ENCODE results near the gene ZNRD2. TPM values are rescaled to one million over a fixed set of nuclear protein-coding genes. Genes with fewer than 3 reads are reported as not detected.

The ZNRD2 gene
- total and polyA plus RNA-seq, 10 of the 15 experiments (the other 5 are each of a cell fraction or from before 2014, with no cell fraction given): 7.9 to 111 (median 55.4) TPM

DNA sequence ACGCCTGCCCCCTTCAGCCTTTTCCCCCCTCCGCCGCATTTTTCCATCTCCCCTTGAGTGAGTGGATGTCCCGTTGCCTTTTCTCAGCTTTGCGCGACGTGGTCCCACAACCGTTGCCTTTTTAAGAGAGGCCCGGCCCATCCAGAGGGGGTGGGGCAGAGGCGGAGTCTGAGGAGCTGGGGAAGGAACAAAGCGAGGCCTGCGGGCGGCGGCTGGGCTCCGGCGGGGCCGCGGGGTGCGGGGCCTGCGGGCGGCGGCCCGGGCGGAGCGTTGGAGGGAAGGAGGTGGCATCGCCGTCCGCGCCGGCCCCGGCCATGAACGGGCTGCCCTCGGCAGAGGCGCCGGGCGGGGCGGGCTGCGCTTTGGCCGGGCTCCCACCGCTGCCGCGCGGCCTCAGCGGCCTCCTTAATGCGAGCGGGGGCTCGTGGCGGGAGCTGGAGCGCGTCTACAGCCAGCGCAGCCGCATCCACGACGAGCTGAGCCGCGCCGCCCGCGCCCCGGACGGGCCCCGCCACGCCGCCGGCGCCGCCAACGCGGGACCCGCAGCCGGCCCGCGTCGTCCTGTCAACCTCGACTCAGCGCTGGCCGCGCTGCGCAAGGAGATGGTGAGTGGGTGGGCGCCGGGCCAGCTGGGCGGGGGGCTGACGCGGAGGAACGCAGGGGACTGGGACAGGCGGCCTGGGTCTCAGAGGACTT is 2.2 kb downstream of the ZNRD2 start, which contains the start of gene FAM89B (continued):
- no peak for TF ChIP-seq NR2C1 (IDR thresholded peaks at IDR 0.05)
- 0 out of 4 replicates have a peak, but pooled peaks of 1 of the 2 experiments have one; percentile 4 for TF ChIP-seq IKZF2 (IDR thresholded peaks at IDR 0.05)
- TF ChIP-seq HCFC1 (IDR thresholded peaks at IDR 0.05; ENCODE audit: low read length): no peak
- TF ChIP-seq BRCA1 (IDR thresholded peaks at IDR 0.05; ENCODE audit: low read depth, low read length): no peak
- TF ChIP-seq SIX5 (IDR thresholded peaks at IDR 0.05; ENCODE audit: low read depth, low read length, severe bottlenecking): no peak
- TF ChIP-seq GATAD2B (conservative IDR thresholded peaks at IDR 0.05; ENCODE audit: low read depth): peak; percentile 79
- no peak for TF ChIP-seq BMI1 (IDR thresholded peaks at IDR 0.05; ENCODE audit: borderline replicate concordance)
- TF ChIP-seq, protein P1, sequence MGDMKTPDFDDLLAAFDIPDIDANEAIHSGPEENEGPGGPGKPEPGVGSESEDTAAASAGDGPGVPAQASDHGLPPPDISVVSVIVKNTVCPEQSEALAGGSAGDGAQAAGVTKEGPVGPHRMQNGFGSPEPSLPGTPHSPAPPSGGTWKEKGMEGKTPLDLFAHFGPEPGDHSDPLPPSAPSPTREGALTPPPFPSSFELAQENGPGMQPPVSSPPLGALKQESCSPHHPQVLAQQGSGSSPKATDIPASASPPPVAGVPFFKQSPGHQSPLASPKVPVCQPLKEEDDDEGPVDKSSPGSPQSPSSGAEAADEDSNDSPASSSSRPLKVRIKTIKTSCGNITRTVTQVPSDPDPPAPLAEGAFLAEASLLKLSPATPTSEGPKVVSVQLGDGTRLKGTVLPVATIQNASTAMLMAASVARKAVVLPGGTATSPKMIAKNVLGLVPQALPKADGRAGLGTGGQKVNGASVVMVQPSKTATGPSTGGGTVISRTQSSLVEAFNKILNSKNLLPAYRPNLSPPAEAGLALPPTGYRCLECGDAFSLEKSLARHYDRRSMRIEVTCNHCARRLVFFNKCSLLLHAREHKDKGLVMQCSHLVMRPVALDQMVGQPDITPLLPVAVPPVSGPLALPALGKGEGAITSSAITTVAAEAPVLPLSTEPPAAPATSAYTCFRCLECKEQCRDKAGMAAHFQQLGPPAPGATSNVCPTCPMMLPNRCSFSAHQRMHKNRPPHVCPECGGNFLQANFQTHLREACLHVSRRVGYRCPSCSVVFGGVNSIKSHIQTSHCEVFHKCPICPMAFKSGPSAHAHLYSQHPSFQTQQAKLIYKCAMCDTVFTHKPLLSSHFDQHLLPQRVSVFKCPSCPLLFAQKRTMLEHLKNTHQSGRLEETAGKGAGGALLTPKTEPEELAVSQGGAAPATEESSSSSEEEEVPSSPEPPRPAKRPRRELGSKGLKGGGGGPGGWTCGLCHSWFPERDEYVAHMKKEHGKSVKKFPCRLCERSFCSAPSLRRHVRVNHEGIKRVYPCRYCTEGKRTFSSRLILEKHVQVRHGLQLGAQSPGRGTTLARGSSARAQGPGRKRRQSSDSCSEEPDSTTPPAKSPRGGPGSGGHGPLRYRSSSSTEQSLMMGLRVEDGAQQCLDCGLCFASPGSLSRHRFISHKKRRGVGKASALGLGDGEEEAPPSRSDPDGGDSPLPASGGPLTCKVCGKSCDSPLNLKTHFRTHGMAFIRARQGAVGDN (IDR thresholded peaks at IDR 0.05): 0 out of 2 replicates have a peak, but pooled peaks have one; percentile 30
- no peak for TF ChIP-seq RBBP5 (conservative IDR thresholded peaks at IDR 0.05)
- 0 out of 2 replicates have a peak, but pooled peaks have one; percentile 12 for TF ChIP-seq MEF2A (IDR thresholded peaks at IDR 0.05; ENCODE audit: insufficient read depth, low read depth, low read length)
- no peak for TF ChIP-seq EP300 (IDR thresholded peaks at IDR 0.05; ENCODE audit: borderline replicate concordance in 1 of 2, control insufficient read depth in 1 of 2, low read depth in 2 of 2, low read length in 2 of 2)
- TF ChIP-seq, protein P2, sequence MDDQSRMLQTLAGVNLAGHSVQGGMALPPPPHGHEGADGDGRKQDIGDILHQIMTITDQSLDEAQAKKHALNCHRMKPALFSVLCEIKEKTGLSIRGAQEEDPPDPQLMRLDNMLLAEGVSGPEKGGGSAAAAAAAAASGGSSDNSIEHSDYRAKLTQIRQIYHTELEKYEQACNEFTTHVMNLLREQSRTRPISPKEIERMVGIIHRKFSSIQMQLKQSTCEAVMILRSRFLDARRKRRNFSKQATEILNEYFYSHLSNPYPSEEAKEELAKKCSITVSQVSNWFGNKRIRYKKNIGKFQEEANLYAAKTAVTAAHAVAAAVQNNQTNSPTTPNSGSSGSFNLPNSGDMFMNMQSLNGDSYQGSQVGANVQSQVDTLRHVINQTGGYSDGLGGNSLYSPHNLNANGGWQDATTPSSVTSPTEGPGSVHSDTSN (IDR thresholded peaks at IDR 0.05; ENCODE audit: insufficient replicate concordance, low read depth, low read length): no peak
- TF ChIP-seq CEBPB (IDR thresholded peaks at IDR 0.05; ENCODE audit: borderline replicate concordance in 1 of 2, low read depth in 2 of 2, low read length in 2 of 2): no peak
- no peak for TF ChIP-seq ZNF622 (IDR thresholded peaks at IDR 0.05)
- TF ChIP-seq RB1 (IDR thresholded peaks at IDR 0.05; ENCODE audit: borderline replicate concordance): peak; percentile 53; the same call in 1 of the 2 replicates
- no peak for TF ChIP-seq RUNX3 (IDR thresholded peaks at IDR 0.05; ENCODE audit: low read length)
- no peak for TF ChIP-seq CHD1 (IDR thresholded peaks at IDR 0.05; ENCODE audit: low read depth, low read length)
- TF ChIP-seq, protein P3, sequence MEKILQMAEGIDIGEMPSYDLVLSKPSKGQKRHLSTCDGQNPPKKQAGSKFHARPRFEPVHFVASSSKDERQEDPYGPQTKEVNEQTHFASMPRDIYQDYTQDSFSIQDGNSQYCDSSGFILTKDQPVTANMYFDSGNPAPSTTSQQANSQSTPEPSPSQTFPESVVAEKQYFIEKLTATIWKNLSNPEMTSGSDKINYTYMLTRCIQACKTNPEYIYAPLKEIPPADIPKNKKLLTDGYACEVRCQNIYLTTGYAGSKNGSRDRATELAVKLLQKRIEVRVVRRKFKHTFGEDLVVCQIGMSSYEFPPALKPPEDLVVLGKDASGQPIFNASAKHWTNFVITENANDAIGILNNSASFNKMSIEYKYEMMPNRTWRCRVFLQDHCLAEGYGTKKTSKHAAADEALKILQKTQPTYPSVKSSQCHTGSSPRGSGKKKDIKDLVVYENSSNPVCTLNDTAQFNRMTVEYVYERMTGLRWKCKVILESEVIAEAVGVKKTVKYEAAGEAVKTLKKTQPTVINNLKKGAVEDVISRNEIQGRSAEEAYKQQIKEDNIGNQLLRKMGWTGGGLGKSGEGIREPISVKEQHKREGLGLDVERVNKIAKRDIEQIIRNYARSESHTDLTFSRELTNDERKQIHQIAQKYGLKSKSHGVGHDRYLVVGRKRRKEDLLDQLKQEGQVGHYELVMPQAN (conservative IDR thresholded peaks at IDR 0.05): peak; percentile 77
- TF ChIP-seq JUNB (IDR thresholded peaks at IDR 0.05): no peak
- TF ChIP-seq DPF2 (IDR thresholded peaks at IDR 0.05): peak; percentile 72
- TF ChIP-seq, protein P4, sequence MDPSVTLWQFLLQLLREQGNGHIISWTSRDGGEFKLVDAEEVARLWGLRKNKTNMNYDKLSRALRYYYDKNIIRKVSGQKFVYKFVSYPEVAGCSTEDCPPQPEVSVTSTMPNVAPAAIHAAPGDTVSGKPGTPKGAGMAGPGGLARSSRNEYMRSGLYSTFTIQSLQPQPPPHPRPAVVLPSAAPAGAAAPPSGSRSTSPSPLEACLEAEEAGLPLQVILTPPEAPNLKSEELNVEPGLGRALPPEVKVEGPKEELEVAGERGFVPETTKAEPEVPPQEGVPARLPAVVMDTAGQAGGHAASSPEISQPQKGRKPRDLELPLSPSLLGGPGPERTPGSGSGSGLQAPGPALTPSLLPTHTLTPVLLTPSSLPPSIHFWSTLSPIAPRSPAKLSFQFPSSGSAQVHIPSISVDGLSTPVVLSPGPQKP (IDR thresholded peaks at IDR 0.05; ENCODE audit: low read depth, low read length): no peak
- TF ChIP-seq RFX5 (IDR thresholded peaks at IDR 0.05; ENCODE audit: low read depth, low read length): no peak
- TF ChIP-seq MEF2B (IDR thresholded peaks at IDR 0.05; ENCODE audit: partially characterized antibody, poor library complexity, severe bottlenecking): no peak
